Activated CD8-positive, alpha-beta T cell treated with anti-CD3 and anti-CD28 coated beads for 36 hours (primary cell): ENCODE measurements around the gene SLC39A11. TPM values are rescaled to one million over a fixed set of nuclear protein-coding genes. Genes with fewer than 3 reads are reported as not detected.

Source experiments
- ATAC-seq: fragments of 200-7000 bp; cut with Tn5 transposase; one replicate; pipeline ENCODE4 v1.10.0; 2021; ENCODE audit warnings: mild to moderate bottlenecking, moderate library complexity
- CTCF ChIA-PET: fragments of 350-600 bp; sonication (Branson Sonifier 250); formaldehyde crosslinking; loops from one replicate; lab custom pipeline; 2021; ENCODE audit warnings: antibody characterized with exemption; lab: Charles Lee
- POLR2A ChIA-PET: fragments of 350-600 bp; sonication (Branson Sonifier 250); formaldehyde crosslinking; loops from one replicate; lab custom pipeline; 2021; ENCODE audit warnings: antibody characterized with exemption; lab: Charles Lee
- DNase-seq: peaks from one replicate; pipeline ENCODE4 v3.0.0-alpha.2; 2020
- H3K27ac Mint-ChIP-seq: one replicate; pipeline ENCODE4 v1.8.0; 2021; ENCODE audit warnings: mild to moderate bottlenecking, mixed read lengths
- H3K27me3 Mint-ChIP-seq: one replicate; pipeline ENCODE4 v1.8.0; 2021; ENCODE audit warnings: mixed read lengths
- H3K36me3 Mint-ChIP-seq: one replicate; pipeline ENCODE4 v1.8.0; 2021; ENCODE audit warnings: low read depth, mixed read lengths
- H3K4me1 Mint-ChIP-seq: one replicate; pipeline ENCODE4 v1.8.0; 2021; ENCODE audit warnings: low read depth, mixed read lengths
- H3K4me3 Mint-ChIP-seq: one replicate; pipeline ENCODE4 v1.8.0; 2021; ENCODE audit warnings: mild to moderate bottlenecking, moderate library complexity, mixed read lengths
- H3K9me3 Mint-ChIP-seq: one replicate; pipeline ENCODE4 v1.8.0; 2021; ENCODE audit warnings: mixed read lengths
- CTCF ChIP-seq: fragments of 200-600 bp; IDR thresholded peaks from one replicate; pipeline ENCODE4 v1.8.0; 2022; ENCODE audit warnings: antibody characterized with exemption, mild to moderate bottlenecking
- intact Hi-C: fragments of 100-400 bp; cut with micrococcal nuclease; formaldehyde crosslinking; loops from one replicate; pipeline ENCODE4 v1.10.0; 2022
- total RNA-seq, 2 experiments: library from RNA; stranded (reverse); gene quantifications; one replicate each; pipeline ENCODE4 v1.2.3, GENCODE V29; 2021

The SLC39A11 gene
- total RNA-seq, 2 experiments from 2014 or later = 14.4 to 14.9 TPM

DNA sequence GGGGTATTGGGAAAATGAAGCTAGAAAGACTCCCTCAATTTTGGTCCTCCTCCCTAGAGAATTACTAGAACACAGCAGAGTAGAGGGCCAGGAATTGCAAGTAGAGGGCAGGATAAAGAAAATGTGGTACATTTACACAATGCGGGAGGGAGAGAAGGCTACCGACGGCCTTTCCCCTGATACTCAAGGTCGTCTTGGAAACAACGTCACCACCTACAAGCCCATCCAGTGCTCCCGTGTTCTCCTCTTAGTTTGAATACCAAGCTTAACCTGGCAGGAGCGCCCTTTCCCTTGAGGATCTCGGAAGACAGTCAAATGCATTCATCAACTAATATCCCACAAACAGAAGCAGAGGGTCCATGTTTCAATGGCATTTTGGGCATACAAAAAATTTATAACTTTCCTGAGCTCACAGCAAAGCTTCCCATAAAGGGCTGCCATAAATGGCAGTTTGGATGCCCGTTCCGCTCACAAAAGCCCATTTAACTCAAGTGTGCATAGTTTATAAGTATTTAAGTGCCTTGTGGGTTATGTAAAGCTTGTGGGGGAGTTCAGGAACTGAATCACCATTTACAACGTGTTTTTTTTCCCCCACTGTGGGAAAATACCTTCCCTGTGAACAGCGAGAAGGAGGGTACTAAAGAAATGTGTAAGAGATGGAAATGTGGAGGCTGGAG, 414.6 kb downstream of the SLC39A11 start:
- ChIA-PET CTCF (no interaction called here), POLR2A (no interaction called here)
- H3K27ac Mint-ChIP-seq = no peak overlapping the region
- intact Hi-C loops = no loop called here
- peaks cover 10% of the 10 kb centered on the region for H3K36me3 Mint-ChIP-seq
- H3K4me1 Mint-ChIP-seq = no peaks in the 10 kb centered on the region
- DNase-seq (no peak), ATAC-seq (no peak)
- no peak for TF ChIP-seq CTCF
- H3K4me3 Mint-ChIP-seq = no peak overlapping the region
- no peaks in the 10 kb centered on the region for H3K9me3 Mint-ChIP-seq
- no peaks in the 10 kb centered on the region for H3K27me3 Mint-ChIP-seq

- Mint-ChIP-seq H3K9me3 (no peaks in the 10 kb centered on the region), H3K27ac (no peak overlapping the region), H3K4me1 (no peaks in the 10 kb centered on the region), H3K27me3 (no peaks in the 10 kb centered on the region), H3K4me3 (no peak overlapping the region), H3K36me3 (peaks cover 10% of the 10 kb centered on the region)
- DNase-seq (no peak), ATAC-seq (no peak)
- TF ChIP-seq CTCF = no peak
- ChIA-PET CTCF (no interaction called here), POLR2A (no interaction called here)
- intact Hi-C loops = no loop called here
Observed at GRCh38 chr17:72677108-72677507, 415.4 kb downstream of the SLC39A11 start.

- CTCF ChIA-PET = no interaction called here
Observed at GRCh38 chr17:72672729-72673128, 419.8 kb downstream of the SLC39A11 start.

GRCh38 chr17:72671016-72671415, 421.5 kb downstream of the SLC39A11 start:
- CTCF ChIA-PET = interaction anchor here (1.0 to 1.3 kb wide), 3 partner anchors 111 to 699 kb away, joined by 3 read pairs; no protein-coding TSS in a partner anchor

More at GRCh38 chr17:72672729-72673128, 419.8 kb downstream of the SLC39A11 start:
- H3K27ac Mint-ChIP-seq = no peak overlapping the region
- intact Hi-C loops = no loop called here
- H3K36me3 Mint-ChIP-seq = peaks cover 6% of the 10 kb centered on the region
- no peak for DNase-seq
- H3K4me1 Mint-ChIP-seq = no peaks in the 10 kb centered on the region
- ATAC-seq = no peak
- H3K4me3 Mint-ChIP-seq = no peak overlapping the region
- no peak for TF ChIP-seq CTCF
- H3K9me3 Mint-ChIP-seq = peaks cover 4% of the 10 kb centered on the region
- POLR2A ChIA-PET = no interaction called here
- no peaks in the 10 kb centered on the region for H3K27me3 Mint-ChIP-seq

More at GRCh38 chr17:72671016-72671415, 421.5 kb downstream of the SLC39A11 start:
- Mint-ChIP-seq H3K27me3 (no peaks in the 10 kb centered on the region), H3K4me1 (no peaks in the 10 kb centered on the region), H3K27ac (no peak overlapping the region), H3K4me3 (no peak overlapping the region), H3K36me3 (peaks cover 6% of the 10 kb centered on the region), H3K9me3 (peaks cover 4% of the 10 kb centered on the region)
- no peak for TF ChIP-seq CTCF
- POLR2A ChIA-PET = interaction anchor here (0.6 kb wide), 1 partner anchor 9 kb away, joined by 3 read pairs; no protein-coding TSS in a partner anchor
- ATAC-seq (no peak), DNase-seq (no peak)
- intact Hi-C loops = no loop called here
